Measurements from ENCODE around the gene SPTBN4. TPM values are rescaled to one million over a fixed set of nuclear protein-coding genes. Genes with fewer than 3 reads are reported as not detected.
"Not testable (repeated sequence)": the region's sequence is repeated elsewhere in the genome, so short reads cannot be mapped to it uniquely, and the experiment has no call there.

Gene SPTBN4
- total RNA-seq, 2 experiments from 2014 or later = 0.39 to 0.40 TPM

DNA sequence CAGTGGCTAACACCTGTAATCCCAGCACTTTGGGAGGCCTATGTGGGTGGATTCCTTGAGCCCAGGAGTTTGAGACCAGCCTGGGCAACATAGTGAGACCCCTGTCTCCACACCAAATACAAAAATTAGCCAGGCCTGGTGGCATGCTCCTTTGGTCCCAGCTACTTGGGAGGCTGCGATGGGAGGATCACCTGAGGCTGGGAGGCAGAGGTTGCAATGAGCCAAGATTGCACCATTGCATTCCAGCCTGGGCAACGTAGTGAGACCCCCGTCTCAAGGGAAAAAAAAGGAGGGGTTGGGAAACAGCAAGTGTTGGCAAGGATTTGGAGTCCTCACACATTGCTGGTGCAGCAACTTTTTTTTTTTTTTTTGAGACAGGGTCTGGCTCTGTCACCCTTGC, 19.2 kb downstream of the SPTBN4 start:
- Mint-ChIP-seq H3K9me3 (no peaks in the 10 kb centered on the region), H3K27ac (no peak overlapping the region), H3K36me3 (no peaks in the 10 kb centered on the region), H3K27me3 (peaks cover 16% of the 10 kb centered on the region), H3K4me3 (no peak overlapping the region), H3K4me1 (peaks cover 7% of the 10 kb centered on the region)
- POLR2A ChIA-PET = no interaction called here
- no peak for DNase-seq
- no peak for ATAC-seq (ENCODE audit: low read depth)

DNA sequence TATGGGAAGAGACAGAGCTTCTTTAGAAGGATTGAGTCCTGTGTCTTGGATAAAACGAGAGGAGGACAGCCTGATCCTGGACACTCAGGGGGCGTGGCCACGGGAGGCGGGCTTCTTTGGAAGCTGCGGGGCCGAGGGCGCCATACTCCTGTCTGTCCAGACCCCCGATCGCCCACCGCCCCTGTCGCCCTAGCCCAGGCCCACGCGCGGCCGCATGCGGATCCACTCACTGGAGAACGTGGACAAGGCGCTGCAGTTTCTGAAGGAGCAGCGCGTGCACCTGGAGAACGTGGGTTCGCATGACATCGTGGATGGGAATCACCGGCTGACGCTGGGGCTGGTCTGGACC, 23.1 kb downstream of the SPTBN4 start:
- ATAC-seq (ENCODE audit: low read depth) = no peak
- Mint-ChIP-seq H3K4me3 (no peak overlapping the region), H3K9me3 (no peaks in the 10 kb centered on the region), H3K4me1 (peaks cover 7% of the 10 kb centered on the region), H3K36me3 (no peaks in the 10 kb centered on the region), H3K27ac (no peak overlapping the region), H3K27me3 (peaks cover 13% of the 10 kb centered on the region)
- DNase-seq = no peak
- POLR2A ChIA-PET = no interaction called here

GRCh38 chr19:40492274-40492673, 25.5 kb downstream of the SPTBN4 start:
- POLR2A ChIA-PET = no interaction called here
- H3K27me3 Mint-ChIP-seq = peaks cover 10% of the 10 kb centered on the region
- H3K36me3 Mint-ChIP-seq = no peaks in the 10 kb centered on the region
- ATAC-seq (ENCODE audit: low read depth) (no peak), DNase-seq (no peak)
- peaks cover 7% of the 10 kb centered on the region for H3K4me1 Mint-ChIP-seq
- H3K9me3 Mint-ChIP-seq = no peaks in the 10 kb centered on the region
- H3K27ac Mint-ChIP-seq = no peak overlapping the region
- no peak overlapping the region for H3K4me3 Mint-ChIP-seq

DNA sequence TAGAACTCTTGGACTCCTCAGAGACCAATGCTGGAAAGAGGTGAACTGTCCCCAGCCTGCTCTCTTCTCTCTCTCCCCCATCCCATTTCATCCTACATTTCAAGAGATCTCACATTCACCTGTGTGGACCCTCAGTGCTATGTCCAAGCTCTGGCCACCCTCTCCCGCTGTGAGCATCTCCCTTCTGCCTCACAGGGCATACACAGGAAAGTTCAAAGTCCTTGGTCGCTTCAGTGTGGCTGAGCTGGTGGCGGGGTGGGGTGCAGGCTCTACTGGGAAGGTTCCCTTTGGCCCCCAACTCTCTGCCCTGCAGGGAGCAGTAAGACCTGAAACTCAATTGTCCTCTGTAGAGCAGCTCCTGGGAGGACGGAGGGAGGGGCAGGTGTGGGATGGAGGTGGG, 27.0 kb downstream of the SPTBN4 start:
- ATAC-seq (ENCODE audit: low read depth) = no peak

DNA sequence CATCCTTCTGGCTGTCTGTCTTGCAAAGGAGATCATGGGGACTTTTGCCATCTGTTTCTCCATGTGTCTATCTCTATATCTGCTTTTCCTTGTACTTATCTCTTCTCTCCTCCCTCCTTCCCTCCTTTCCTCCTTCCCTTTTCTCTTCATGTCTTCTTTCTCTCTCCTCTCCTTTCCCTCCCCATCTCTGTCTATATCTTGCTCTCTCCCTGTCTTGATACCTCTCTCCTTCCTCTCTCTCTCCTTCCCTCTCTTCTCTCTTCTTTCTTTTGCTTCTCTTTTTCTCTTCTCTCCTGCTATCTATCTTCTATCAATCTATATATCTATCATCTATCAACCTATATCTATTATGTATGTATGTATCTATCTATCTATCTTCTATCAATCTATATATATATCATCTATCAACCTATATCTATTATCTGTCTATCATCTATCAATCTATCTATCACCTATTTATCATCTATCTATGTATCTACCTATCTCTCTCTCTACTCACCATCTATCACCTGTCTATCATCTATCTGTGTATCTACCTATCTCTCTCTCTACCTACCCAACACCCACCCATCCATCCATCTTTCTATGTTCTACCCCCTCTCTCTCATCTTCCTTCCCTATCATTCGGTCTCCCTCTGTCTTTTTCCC, 27.5 kb downstream of the SPTBN4 start:
- Mint-ChIP-seq H3K27me3 (peaks cover 8% of the 10 kb centered on the region), H3K36me3 (no peaks in the 10 kb centered on the region), H3K9me3 (no peaks in the 10 kb centered on the region), H3K4me1 (no peaks in the 10 kb centered on the region), H3K27ac (no peak overlapping the region), H3K4me3 (no peak overlapping the region)
- POLR2A ChIA-PET = no interaction called here
- ATAC-seq (ENCODE audit: low read depth) = no peak
- no peak for DNase-seq

More for the DNA sequence above, 27.0 kb downstream of the SPTBN4 start:
- H3K27me3 Mint-ChIP-seq = peaks cover 8% of the 10 kb centered on the region
- POLR2A ChIA-PET = no interaction called here
- no peaks in the 10 kb centered on the region for H3K36me3 Mint-ChIP-seq
- DNase-seq = no peak
- H3K9me3 Mint-ChIP-seq = no peaks in the 10 kb centered on the region
- no peak overlapping the region for H3K4me3 Mint-ChIP-seq
- no peaks in the 10 kb centered on the region for H3K4me1 Mint-ChIP-seq
- no peak overlapping the region for H3K27ac Mint-ChIP-seq

DNA sequence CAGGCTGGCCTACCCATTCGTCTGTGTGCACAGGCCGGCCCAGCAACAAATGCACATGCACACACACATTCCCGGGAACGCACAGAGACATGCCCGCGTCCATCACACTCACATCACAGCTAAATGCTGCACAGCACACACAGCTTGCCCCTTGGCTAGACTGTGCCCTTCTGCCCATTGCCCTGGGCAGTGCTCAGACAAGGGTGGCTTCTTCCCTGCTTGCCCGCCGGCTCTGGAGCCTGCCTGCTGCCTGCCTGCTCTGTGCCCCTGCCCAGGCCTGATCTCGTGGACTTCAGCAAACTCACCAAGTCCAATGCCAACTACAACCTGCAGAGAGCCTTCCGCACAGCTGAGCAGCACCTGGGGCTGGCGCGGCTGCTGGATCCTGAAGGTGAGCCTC, 30.4 kb downstream of the SPTBN4 start:
- H3K27me3 Mint-ChIP-seq = peaks cover 6% of the 10 kb centered on the region
- no peak for ATAC-seq (ENCODE audit: low read depth)
- POLR2A ChIA-PET = interaction anchor here (0.8 kb wide), 1 partner anchor 9 kb away, joined by 3 read pairs; no protein-coding TSS in a partner anchor
- no peaks in the 10 kb centered on the region for H3K4me1 Mint-ChIP-seq
- H3K4me3 Mint-ChIP-seq = no peak overlapping the region
- no peaks in the 10 kb centered on the region for H3K36me3 Mint-ChIP-seq
- DNase-seq = no peak
- peak overlapping the region; percentile 50 for H3K27ac Mint-ChIP-seq
- H3K9me3 Mint-ChIP-seq = no peaks in the 10 kb centered on the region

- DNase-seq (no peak), ATAC-seq (ENCODE audit: low read depth) (no peak)
- Mint-ChIP-seq H3K27ac (no peak overlapping the region), H3K27me3 (peaks cover 3% of the 10 kb centered on the region), H3K9me3 (no peaks in the 10 kb centered on the region), H3K4me3 (no peak overlapping the region), H3K36me3 (no peaks in the 10 kb centered on the region), H3K4me1 (no peaks in the 10 kb centered on the region)
- POLR2A ChIA-PET = interaction anchor here (0.7 kb wide), 1 partner anchor 8 kb away, joined by 4 read pairs; no protein-coding TSS in a partner anchor
These were observed 32.5 kb downstream of the SPTBN4 start for GRCh38 chr19:40499320-40499719.

DNA sequence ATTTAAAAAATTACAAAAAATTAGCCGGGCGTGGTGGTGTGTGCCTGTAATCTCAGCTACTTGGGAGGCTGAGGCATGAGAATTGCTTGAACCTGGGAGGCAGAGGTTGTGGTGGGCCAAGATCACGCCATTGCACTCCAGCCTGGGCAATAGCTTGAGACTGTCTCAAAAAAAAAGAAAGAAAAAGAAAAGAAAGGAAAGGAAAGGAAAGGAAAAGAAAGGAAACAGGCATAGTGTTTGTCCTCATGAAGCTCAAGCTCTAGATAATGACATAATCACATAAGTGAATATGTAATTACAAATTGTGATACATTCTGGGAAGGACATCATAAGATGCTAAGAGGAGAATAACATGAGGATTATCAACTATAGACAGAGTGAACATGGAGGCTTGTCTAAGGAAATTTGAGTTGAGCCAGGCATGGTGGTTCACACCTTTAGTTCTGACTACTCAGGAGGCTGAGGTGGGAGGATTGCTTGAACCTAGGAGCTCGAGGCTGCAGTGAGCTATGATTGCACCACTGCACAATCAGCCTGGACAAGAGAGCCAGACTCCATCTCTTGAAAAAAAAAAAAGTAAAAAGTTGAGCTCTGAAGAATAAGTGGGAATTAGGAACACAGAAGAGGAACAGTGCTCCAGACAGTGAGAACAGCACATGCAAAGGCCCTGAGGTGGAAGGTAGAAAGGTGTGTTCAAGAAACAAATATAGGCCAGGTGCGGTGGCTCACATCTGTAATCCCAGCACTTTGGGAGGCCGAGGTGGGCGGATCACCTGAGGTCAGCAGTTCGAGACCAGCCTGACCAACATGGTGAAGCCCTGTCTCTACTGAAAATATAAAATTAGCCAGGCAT, 34.1 kb downstream of the SPTBN4 start:
- H3K27ac Mint-ChIP-seq; H3K9me3 Mint-ChIP-seq; H3K27me3 Mint-ChIP-seq; H3K36me3 Mint-ChIP-seq; H3K4me1 Mint-ChIP-seq; DNase-seq; ATAC-seq (ENCODE audit: low read depth); H3K4me3 Mint-ChIP-seq: not testable (repeated sequence)
- POLR2A ChIA-PET = interaction anchor here (0.5 kb wide), 1 partner anchor 44 kb away, joined by 3 read pairs; no protein-coding TSS in a partner anchor

- no peak for ATAC-seq (ENCODE audit: low read depth)
- Mint-ChIP-seq H3K27me3 (peaks cover 3% of the 10 kb centered on the region), H3K4me1 (no peaks in the 10 kb centered on the region), H3K4me3 (no peak overlapping the region), H3K27ac (no peak overlapping the region), H3K9me3 (no peaks in the 10 kb centered on the region), H3K36me3 (no peaks in the 10 kb centered on the region)
- no peak for DNase-seq
- POLR2A ChIA-PET = interaction anchor here (0.5 kb wide), 1 partner anchor 22 kb away, joined by 3 read pairs; no protein-coding TSS in a partner anchor
These were observed 34.8 kb downstream of the SPTBN4 start for GRCh38 chr19:40501599-40501998.

DNA sequence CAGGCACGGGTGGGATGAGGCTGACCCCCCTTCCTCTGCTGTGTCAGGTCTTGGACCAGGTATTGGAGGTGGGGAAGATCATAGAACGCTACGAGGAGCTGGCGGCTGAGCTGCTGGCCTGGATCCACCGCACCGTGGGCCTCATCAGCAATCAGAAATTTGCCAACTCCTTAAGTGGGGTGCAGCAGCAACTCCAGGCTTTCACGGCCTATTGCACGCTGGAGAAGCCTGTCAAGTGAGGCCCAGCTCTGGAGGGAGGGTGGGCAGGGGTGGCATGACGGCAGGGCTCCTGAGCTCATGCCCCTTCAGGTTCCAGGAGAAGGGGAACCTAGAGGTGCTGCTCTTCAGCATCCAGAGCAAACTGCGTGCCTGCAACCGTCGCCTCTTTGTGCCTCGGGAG, 35.3 kb downstream of the SPTBN4 start:
- no peak overlapping the region for H3K27ac Mint-ChIP-seq
- H3K4me1 Mint-ChIP-seq = no peaks in the 10 kb centered on the region
- H3K4me3 Mint-ChIP-seq = no peak overlapping the region
- no peaks in the 10 kb centered on the region for H3K36me3 Mint-ChIP-seq
- DNase-seq (no peak), ATAC-seq (ENCODE audit: low read depth) (no peak)
- H3K9me3 Mint-ChIP-seq = no peaks in the 10 kb centered on the region
- POLR2A ChIA-PET = interaction anchor here (0.5 kb wide), 1 partner anchor 22 kb away, joined by 3 read pairs; no protein-coding TSS in a partner anchor
- H3K27me3 Mint-ChIP-seq = peaks cover 3% of the 10 kb centered on the region

- no peak overlapping the region for H3K4me3 Mint-ChIP-seq
- H3K27ac Mint-ChIP-seq = no peak overlapping the region
- H3K9me3 Mint-ChIP-seq = no peaks in the 10 kb centered on the region
- H3K27me3 Mint-ChIP-seq = peaks cover 3% of the 10 kb centered on the region
- no peaks in the 10 kb centered on the region for H3K4me1 Mint-ChIP-seq
- POLR2A ChIA-PET = no interaction called here
- H3K36me3 Mint-ChIP-seq = no peaks in the 10 kb centered on the region
- no peak for ATAC-seq (ENCODE audit: low read depth)
- DNase-seq = no peak
These were observed 36.0 kb downstream of the SPTBN4 start for GRCh38 chr19:40502647-40503319.

- ATAC-seq (ENCODE audit: low read depth) (no peak), DNase-seq (no peak)
- Mint-ChIP-seq H3K4me1 (no peaks in the 10 kb centered on the region), H3K9me3 (no peaks in the 10 kb centered on the region), H3K4me3 (no peak overlapping the region), H3K27ac (no peak overlapping the region), H3K36me3 (no peaks in the 10 kb centered on the region), H3K27me3 (no peaks in the 10 kb centered on the region)
- POLR2A ChIA-PET = no interaction called here
These were observed 36.5 kb downstream of the SPTBN4 start for GRCh38 chr19:40503320-40503695.

- Mint-ChIP-seq H3K27ac (no peak overlapping the region), H3K9me3 (no peaks in the 10 kb centered on the region), H3K27me3 (peaks cover 10% of the 10 kb centered on the region), H3K36me3 (no peaks in the 10 kb centered on the region), H3K4me1 (no peaks in the 10 kb centered on the region), H3K4me3 (no peak overlapping the region)
- no peak for ATAC-seq (ENCODE audit: low read depth)
- no peak for DNase-seq
- POLR2A ChIA-PET = no interaction called here
These were observed 39.3 kb downstream of the SPTBN4 start for GRCh38 chr19:40506099-40506498.

Measured in activated naive CD8-positive, alpha-beta T cell treated with anti-CD3 and anti-CD28 coated beads, Interleukin-2, amount 10 ng/mL, durations not matched to agents 7 days and 5 days (primary cell).